H54 (cell line): ENCODE results near the gene PDZD2.

Source experiments
- DNase-seq: peaks from one replicate; pipeline ENCODE4 v3.0.0; 2011; ENCODE audit warnings: low spot score, mixed read lengths; ENCODE audit not compliant: insufficient read length
- FAIRE-seq: peaks from 3 replicates; lab custom pipeline; 2011; peaks lifted over from hg19 to GRCh38; lab: Jason Lieb, UNC
- POLR2A ChIP-seq: IDR thresholded peaks from 2 replicates; pipeline ENCODE4 v1.6.1; 2011; ENCODE audit warnings: low read depth, mild to moderate bottlenecking, low read length

Gene PDZD2

DNA sequence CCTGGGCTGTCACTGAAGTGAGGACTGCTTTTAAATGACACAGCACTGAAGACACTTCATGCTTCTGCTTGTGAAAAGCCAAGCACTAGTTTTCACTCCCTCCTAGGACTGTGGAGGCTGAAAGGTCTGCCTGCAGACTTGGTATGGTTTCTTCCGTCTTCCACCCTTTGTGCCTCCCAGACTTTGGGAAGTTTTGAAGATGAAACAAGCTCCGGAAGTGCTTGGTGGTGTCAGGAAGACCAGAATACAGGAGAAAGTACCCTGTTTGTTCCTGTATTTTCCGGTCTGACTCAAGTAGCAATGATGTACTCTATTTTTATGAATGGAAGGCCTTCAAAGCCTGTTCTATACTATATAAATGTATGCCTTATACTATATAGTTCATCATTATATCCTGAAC lies 222.7 kb downstream of the PDZD2 start:
- FAIRE-seq (no peak), DNase-seq (no peak)
- TF ChIP-seq POLR2A: no peak

- no peak for FAIRE-seq
- DNase-seq: no peak
- no peak for TF ChIP-seq POLR2A
Measured at GRCh38 chr5:31863991-31864411, 225.1 kb downstream of the PDZD2 start.

GRCh38 chr5:31866166-31866565 lies 227.2 kb downstream of the PDZD2 start:
- DNase-seq: no peak
- no peak for FAIRE-seq
- no peak for TF ChIP-seq POLR2A

- TF ChIP-seq POLR2A: no peak
- no peak for DNase-seq
- FAIRE-seq: no peak
Measured at GRCh38 chr5:31867219-31867618, 228.3 kb downstream of the PDZD2 start.

DNA sequence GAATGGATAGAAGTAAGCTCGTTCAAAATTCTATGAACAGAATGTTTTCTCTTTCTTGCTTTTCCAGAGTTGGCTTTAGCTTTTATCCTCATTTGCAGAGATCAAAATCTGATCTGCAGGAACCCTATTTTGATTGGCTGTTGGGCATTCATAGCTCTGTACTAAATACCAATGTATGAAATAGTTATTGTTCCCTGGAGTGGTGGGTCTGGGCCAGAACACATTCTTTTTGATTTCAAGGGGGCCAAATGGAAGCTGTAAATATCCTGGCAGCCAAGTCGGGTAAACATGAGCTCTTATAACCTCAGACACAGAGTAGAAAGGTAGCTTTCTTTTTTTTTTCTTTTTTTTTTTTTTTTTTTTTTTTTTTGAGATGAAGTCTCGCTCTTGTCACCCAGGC lies 241.5 kb downstream of the PDZD2 start:
- no peak for FAIRE-seq
- TF ChIP-seq POLR2A: no peak

DNA sequence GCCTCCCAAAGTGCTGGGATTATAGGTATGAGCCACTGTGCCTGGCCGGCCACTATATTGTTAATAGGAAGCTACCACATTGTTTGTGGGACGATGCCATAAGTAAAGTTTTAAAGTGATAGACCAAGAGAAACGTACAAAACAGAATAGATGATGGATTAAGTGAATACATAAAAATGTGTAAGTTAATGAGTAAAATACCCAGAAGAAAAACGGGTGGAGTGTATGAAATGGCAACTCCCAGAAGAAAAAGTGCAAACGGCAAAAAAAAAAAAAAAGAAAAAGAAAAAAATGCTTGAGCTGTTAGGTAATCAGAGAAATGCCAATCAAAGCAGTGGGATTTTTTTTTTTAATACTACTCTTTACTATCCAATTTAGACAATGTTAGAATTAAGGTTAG lies 246.0 kb downstream of the PDZD2 start:
- DNase-seq (no peak), FAIRE-seq (no peak)
- no peak for TF ChIP-seq POLR2A

More for the DNA sequence above, 241.5 kb downstream of the PDZD2 start:
- no peak for DNase-seq

GRCh38 chr5:31886206-31886605 lies 247.3 kb downstream of the PDZD2 start:
- FAIRE-seq: no peak
- no peak for TF ChIP-seq POLR2A
- no peak for DNase-seq

DNA sequence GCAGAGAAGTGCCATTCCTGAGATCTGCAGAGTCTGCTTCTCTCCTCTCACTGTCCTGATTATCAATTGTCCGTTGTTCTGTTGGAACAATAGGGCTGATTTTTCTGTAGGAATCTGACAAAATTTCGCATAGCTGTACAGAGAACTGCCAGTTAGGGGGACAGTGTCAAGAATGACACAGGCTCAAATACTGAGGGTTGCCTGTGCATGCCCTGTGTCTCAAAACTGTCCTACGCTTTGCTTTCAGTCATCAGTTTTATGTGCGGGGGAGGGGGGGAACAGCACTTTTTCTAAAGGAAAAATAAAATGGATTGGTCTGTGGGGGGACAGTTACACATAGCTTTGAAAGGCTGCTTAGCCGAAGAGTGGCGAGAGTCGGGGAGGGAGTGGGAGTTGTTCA lies 248.6 kb downstream of the PDZD2 start:
- DNase-seq (no peak), FAIRE-seq (no peak)
- no peak for TF ChIP-seq POLR2A

GRCh38 chr5:31888564-31888963 lies 249.6 kb downstream of the PDZD2 start:
- FAIRE-seq (no peak), DNase-seq (no peak)
- no peak for TF ChIP-seq POLR2A

DNA sequence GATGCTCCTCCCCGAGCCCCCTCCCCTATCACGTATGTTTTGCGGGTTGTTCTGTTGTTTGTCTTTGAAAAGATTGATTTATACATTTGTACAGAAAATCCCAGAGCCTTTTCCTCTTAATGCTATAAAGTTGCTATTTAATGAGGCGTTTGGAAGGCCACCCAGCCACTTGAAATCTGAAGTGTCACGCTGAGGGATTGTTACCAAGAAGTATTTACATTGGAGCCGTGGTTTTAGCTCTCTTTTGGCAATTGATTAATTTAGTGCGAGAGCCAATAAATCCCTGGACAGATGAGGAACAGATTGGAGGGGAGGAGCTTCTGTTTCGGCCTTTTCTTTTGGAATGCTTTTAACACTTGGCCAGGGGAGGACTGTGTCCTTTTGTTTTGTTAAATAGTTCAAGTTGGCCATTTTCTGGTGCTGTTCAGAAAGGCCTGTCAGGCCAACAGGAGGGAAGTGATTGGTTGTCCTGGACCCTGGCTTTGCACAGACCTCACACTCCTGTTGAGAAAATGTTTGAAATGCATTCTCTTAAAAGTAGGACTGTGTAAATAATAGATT lies 250.2 kb downstream of the PDZD2 start:
- FAIRE-seq: no peak
- TF ChIP-seq POLR2A: no peak

GRCh38 chr5:31890046-31890445 lies 251.1 kb downstream of the PDZD2 start:
- DNase-seq: no peak
- FAIRE-seq: no peak
- no peak for TF ChIP-seq POLR2A

More for the DNA sequence above, 250.2 kb downstream of the PDZD2 start:
- DNase-seq: no peak

- no peak for TF ChIP-seq POLR2A
- DNase-seq: no peak
- no peak for FAIRE-seq
Measured at GRCh38 chr5:31894141-31894540, 255.2 kb downstream of the PDZD2 start.

DNA sequence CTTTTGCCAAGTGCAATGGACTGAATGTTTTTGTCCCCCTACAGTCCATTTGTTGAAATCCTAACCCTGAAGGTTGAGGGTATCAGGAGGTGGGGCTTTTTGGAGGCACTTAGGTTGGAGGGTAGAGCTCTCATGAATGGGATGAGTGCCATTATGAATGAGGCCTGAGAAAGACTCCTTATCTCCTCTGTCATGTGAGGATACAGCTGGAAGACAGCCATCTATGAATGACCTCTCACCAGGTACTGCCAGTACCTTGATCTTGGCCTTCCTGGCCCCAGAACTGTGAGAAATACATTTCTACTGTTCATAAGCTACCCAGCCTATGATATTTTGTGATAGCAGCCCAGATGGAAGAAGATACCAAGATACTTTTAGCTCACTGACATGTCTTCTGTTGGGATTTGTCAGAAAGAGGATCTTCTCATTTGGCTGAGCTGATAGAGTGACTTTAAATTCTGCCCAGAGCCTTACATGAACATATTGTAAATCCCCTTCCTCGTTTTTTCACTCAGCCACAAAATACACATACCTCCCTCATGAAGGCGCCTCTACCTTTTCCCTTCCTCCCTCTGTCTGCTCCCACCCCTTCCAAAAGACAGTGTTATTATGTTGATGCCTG lies 256.4 kb downstream of the PDZD2 start:
- TF ChIP-seq POLR2A: no peak
- FAIRE-seq (no peak), DNase-seq (no peak)

DNA sequence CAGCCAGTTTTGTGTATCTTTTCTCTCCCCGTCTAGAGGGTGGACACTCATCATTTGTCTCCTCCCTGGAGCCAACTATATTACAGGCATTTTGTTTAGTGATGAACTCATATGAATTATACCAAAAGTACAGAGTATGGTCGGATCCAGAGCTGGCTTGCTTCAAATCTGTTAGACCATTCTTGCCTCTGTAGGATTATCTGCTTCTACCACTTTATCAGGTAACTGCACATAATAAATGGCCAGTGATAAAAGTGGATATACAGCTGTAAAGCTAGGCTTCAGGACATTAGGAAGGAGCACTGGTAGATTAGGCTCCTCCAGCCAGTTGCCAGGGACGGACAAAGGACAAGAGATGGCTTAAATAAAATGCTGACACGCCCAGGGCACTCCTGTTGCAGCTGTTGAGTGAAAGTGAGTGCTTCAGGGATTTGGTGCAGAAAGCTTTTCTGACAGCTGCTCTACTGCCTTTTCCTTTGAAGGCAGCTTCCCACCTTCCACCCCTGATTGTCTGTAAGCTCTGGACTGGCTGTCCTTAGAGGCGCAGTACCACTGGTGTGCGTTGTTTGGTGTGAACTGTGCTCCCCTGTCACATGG lies 259.2 kb downstream of the PDZD2 start:
- TF ChIP-seq POLR2A: no peak

More for the DNA sequence above, 259.2 kb downstream of the PDZD2 start:
- DNase-seq (no peak), FAIRE-seq (no peak)
